Ascending aorta (tissue), 2 donors: ENCODE measurements around the gene ZYG11B. TPM values are rescaled to one million over a fixed set of nuclear protein-coding genes. Genes with fewer than 3 reads are reported as not detected.
A peak's percentile ranks its signal among the peaks of the same experiment; 100 is the strongest.
"Not testable (repeated sequence)": the region's sequence is repeated elsewhere in the genome, so short reads cannot be mapped to it uniquely, and the experiment has no call there.

Experiments used
- DNase-seq, 2 donors: peaks; one replicate each; pipeline ENCODE4 v3.0.0-alpha.2; 2019; ENCODE audit warnings: low spot score in 2 of 2
- H3K27ac ChIP-seq, 2 donors: fragments of 200-600 bp; sonication (generic); one replicate each; pipeline ENCODE4 v1.5.1; 2016 to 2017; ENCODE audit warnings: mild to moderate bottlenecking in 1 of 2
- H3K27me3 ChIP-seq: fragments of 200-600 bp; sonication (generic); one replicate; pipeline ENCODE4 v1.5.1; 2017
- H3K36me3 ChIP-seq, 2 donors: fragments of 200-600 bp; sonication (generic); one replicate each; pipeline ENCODE4 v1.5.1; 2016
- H3K4me1 ChIP-seq, 2 donors: fragments of 200-600 bp; sonication (generic); one replicate each; pipeline ENCODE4 v1.5.1; 2016 to 2017; ENCODE audit warnings: mild to moderate bottlenecking in 1 of 2
- H3K4me3 ChIP-seq, 2 donors: fragments of 200-600 bp; sonication (generic); one replicate each; pipeline ENCODE4 v1.5.1; 2016 to 2017; ENCODE audit warnings: mild to moderate bottlenecking in 1 of 2
- H3K9me3 ChIP-seq, 2 donors: fragments of 200-600 bp; sonication (generic); one replicate each; pipeline ENCODE4 v1.5.1; 2016
- intact Hi-C: fragments of 100-400 bp; cut with DNase I; formaldehyde crosslinking; loops from one replicate; pipeline ENCODE4 v1.15.1; 2023
- total RNA-seq: library from RNA; depleted of rRNA; stranded (reverse); fragments of >200 nt; gene quantifications from one replicate; pipeline ENCODE4 v1.1.0, GENCODE V29; 2016
- TF ChIP-seq, protein P1 (sequence below), 3 experiments: fragments of 200-600 bp in 2 of 3; fragments of 450-650 bp in 1 of 3; sonication (generic) in 2 of 3; IDR thresholded peaks; one replicate each; pipeline ENCODE4 v1.5.1; 2016 to 2019; ENCODE audit warnings: antibody characterized with exemption in 3 of 3, mild to moderate bottlenecking in 1 of 3, moderate library complexity in 1 of 3

The ZYG11B gene
- total RNA-seq, 1 donor from 2014 or later = 17.5 TPM

DNA sequence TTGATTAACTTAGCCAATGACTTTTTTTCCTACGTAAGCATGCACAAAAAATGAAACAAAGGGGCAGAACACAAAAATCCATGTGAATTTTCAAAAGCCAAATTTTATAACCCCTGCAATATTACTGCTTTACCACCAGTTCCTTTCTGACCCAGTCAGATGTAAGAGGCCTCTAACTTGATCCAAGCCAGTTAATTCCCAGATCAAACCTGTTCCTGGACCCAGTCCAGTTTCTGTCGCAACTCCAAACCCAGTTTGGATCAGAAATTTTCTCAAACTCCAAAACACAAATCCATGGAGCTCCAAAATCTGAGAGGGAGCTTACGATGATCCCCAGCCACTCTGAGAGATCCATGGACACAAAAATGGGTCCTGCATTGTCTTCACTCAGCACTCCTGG is 108.5 kb downstream of the ZYG11B start:
- no peak overlapping the region for H3K27ac ChIP-seq
- H3K4me1 ChIP-seq = no peaks in the 10 kb centered on the region
- H3K4me3 ChIP-seq = no peak overlapping the region
- H3K9me3 ChIP-seq = no peaks in the 10 kb centered on the region
- DNase-seq = no peak
- TF ChIP-seq, protein P1, sequence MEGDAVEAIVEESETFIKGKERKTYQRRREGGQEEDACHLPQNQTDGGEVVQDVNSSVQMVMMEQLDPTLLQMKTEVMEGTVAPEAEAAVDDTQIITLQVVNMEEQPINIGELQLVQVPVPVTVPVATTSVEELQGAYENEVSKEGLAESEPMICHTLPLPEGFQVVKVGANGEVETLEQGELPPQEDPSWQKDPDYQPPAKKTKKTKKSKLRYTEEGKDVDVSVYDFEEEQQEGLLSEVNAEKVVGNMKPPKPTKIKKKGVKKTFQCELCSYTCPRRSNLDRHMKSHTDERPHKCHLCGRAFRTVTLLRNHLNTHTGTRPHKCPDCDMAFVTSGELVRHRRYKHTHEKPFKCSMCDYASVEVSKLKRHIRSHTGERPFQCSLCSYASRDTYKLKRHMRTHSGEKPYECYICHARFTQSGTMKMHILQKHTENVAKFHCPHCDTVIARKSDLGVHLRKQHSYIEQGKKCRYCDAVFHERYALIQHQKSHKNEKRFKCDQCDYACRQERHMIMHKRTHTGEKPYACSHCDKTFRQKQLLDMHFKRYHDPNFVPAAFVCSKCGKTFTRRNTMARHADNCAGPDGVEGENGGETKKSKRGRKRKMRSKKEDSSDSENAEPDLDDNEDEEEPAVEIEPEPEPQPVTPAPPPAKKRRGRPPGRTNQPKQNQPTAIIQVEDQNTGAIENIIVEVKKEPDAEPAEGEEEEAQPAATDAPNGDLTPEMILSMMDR (IDR thresholded peaks at IDR 0.05) = no peak
- H3K36me3 ChIP-seq = no peaks in the 10 kb centered on the region
- no peaks in the 10 kb centered on the region for H3K27me3 ChIP-seq
- intact Hi-C loops = no loop called here

DNA sequence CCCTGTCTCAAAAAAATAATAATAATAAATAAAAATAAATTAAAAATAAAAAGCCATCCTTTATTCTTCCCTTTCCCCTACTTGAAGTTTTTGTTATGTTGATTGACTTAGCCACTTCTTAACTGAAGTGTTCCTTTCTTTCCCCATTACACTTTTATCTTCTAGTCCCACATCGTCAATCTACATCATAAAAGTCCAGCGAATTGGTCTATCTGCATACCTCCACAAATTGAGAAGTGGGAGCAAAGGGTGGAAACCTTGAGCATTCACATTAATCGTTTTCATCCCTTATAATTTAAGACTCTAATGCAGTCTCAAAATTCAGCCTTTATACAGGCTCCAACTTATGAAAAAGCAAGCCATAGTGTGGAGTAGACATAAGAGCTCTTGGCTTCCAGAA is 109.8 kb downstream of the ZYG11B start:
- Histone ChIP-seq H3K36me3 (no peaks in the 10 kb centered on the region), H3K4me1 (no peaks in the 10 kb centered on the region), H3K27me3 (no peaks in the 10 kb centered on the region), H3K4me3 (no peak overlapping the region), H3K27ac (no peak overlapping the region), H3K9me3 (no peaks in the 10 kb centered on the region)
- intact Hi-C loops = no loop called here
- TF ChIP-seq, protein P1 (IDR thresholded peaks at IDR 0.05) = no peak
- DNase-seq = no peak

DNA sequence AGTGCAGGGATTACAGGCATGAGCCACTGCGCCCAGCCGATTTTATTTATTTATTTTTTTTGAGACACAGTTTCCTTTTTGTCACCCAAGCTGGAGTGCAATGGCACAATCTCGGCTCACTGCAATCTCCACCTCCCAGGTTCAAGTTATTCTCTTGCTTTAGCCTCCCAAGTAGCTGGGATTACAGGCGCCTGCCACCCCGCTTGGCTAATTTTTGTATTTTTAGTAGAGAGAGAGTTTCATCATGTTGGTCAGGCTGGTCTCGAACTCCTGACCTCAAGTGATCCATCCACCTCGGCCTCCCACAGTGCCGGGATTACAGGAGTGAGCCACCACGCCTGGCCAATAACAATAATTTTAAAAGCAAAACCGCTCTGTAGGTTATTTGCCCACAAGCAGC is 112.9 kb downstream of the ZYG11B start:
- DNase-seq, H3K4me1 ChIP-seq, H3K9me3 ChIP-seq, H3K27ac ChIP-seq, H3K27me3 ChIP-seq, H3K4me3 ChIP-seq, H3K36me3 ChIP-seq, intact Hi-C loops: not testable (repeated sequence)

DNA sequence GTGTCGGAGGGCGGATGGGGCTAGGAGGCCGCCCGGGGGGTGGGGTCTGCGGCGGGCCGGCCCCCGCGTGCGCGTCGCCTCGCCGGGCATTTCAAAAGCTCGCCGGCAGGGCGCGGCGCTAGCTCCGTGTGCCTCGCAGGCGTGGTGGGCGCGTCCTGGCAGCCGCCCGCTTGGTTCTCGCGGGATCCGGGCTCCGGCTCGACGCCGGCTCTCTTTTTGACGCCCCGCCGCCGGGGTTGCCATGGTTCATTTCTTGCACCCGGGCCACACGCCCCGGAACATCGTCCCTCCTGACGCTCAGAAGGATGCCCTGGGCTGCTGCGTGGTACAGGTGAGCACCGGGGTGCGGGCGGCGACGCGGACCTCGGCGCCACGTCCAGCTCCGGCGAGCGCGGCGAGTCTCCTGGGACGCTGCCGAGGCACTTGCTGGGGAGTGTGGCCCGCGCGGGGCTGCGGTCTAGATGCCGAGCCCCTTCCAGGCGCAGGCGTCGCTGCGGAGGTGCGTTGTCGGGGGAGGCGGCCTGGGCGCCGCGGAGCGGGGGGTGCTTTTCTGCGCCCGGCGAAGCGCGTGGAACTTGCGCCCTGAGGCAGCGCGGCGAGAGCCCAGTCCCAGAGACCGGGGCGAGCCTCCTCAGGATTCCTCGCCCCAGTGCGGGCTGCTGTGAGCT is 116.5 kb downstream of the ZYG11B start, which contains the start of gene ZYG11A:
Gene ZYG11A (plus strand): TSS at position 118 of the 668 bp plus-strand sequence. CDS start 124 bp downstream, at position 242.
- no peaks in the 10 kb centered on the region for H3K9me3 ChIP-seq
- TF ChIP-seq, protein P1 (IDR thresholded peaks at IDR 0.05) = peak in 2 of 3 experiments; percentile 17 to 33
- no peaks in the 10 kb centered on the region for H3K27me3 ChIP-seq
- no peak for DNase-seq
- H3K4me3 ChIP-seq = peak within 1 kb of the TSS; percentile 54 to 60
- intact Hi-C loops = no loop called here
- no peak within 1 kb of the TSS for H3K27ac ChIP-seq
- no peaks in the 10 kb centered on the region for H3K36me3 ChIP-seq
- H3K4me1 ChIP-seq = peaks cover 0 to 8% of the 10 kb centered on the region in 2 donors

DNA sequence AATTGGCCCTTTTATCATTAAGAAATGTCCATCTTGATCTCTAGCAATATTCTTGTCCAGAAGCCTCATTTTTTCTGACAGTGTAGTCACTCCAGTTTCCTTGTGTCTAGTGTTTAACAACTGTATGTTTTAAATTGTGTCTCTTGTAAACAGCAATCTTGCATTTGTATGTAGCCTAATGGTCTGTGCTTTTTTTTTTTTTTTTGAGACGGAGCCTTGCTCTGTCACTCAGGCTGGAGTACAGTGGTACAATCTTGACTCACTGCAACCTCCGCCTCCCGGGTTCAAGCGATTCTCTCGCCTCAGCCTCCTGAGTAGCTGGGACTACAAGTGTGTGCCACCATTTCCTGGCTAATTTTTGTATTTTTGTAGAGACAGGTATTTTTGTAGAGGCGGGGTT is 118.9 kb downstream of the ZYG11B start:
- H3K36me3 ChIP-seq, H3K4me1 ChIP-seq, DNase-seq, H3K27ac ChIP-seq, H3K27me3 ChIP-seq, intact Hi-C loops, H3K4me3 ChIP-seq, H3K9me3 ChIP-seq: not testable (repeated sequence)

DNA sequence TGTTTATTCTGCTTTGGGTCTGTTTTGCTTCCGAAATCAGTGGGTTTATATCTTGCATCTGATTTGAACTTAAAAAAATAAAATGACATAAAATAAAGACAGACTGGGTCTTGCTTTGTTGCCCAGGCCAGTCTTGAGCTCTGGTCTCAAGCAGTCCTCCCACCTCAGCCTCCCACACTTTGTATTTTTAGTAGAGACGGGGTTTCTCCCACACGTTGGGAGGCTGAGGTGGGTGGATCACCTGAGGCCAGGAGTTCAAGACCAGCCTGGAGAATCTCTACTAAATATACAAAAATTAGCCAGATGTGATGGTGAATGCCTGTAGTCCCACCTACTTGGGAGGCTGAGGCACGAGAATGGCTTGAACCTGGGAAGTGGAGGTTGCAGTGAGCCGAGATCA is 122.2 kb downstream of the ZYG11B start:
- no peaks in the 10 kb centered on the region for H3K27me3 ChIP-seq
- no peaks in the 10 kb centered on the region for H3K4me1 ChIP-seq
- no peaks in the 10 kb centered on the region for H3K9me3 ChIP-seq
- H3K4me3 ChIP-seq = no peak overlapping the region
- no peaks in the 10 kb centered on the region for H3K36me3 ChIP-seq
- DNase-seq = no peak
- no peak overlapping the region for H3K27ac ChIP-seq
- TF ChIP-seq, protein P1 (IDR thresholded peaks at IDR 0.05) = no peak
- intact Hi-C loops = no loop called here

DNA sequence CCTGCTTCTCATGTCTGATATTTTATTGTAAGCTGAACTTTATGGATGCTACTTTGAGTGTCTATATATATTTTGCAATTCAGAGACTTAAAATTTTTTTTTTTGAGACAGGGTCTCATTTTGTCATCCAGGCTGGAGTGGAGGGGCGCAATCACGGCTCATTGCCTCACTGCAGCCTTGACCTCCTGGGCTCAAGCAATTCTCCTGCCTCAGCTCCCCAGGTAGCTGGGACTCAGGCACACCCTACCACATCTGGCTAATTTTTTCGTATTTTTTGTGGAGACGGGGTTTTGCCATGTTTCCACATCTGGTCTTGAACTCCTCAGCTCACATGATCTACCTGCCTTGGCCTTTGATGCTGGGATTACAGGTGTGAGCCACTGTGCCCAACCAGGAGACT is 124.7 kb downstream of the ZYG11B start:
- Histone ChIP-seq H3K4me1 (no peaks in the 10 kb centered on the region), H3K4me3 (no peak overlapping the region), H3K27ac (no peak overlapping the region), H3K36me3 (no peaks in the 10 kb centered on the region), H3K9me3 (no peaks in the 10 kb centered on the region), H3K27me3 (no peaks in the 10 kb centered on the region)
- no peak for DNase-seq
- TF ChIP-seq, protein P1 (IDR thresholded peaks at IDR 0.05) = no peak
- intact Hi-C loops = no loop called here
